Stimulated activated naive CD8-positive, alpha-beta T cell treated with anti-CD3 and anti-CD28 coated beads, Interleukin-15, Interleukin-2, amounts not matched to agents 100 U/mL and 50 U/mL, for 24 hours (primary cell): ENCODE data around the gene CASR.

Source experiments
- ATAC-seq: fragments of 150-1000 bp; cut with Tn5 transposase; one replicate; pipeline ENCODE4 v1.10.0; 2021
- DNase-seq: peaks from one replicate; pipeline ENCODE4 v3.0.0; 2021

Gene CASR

DNA sequence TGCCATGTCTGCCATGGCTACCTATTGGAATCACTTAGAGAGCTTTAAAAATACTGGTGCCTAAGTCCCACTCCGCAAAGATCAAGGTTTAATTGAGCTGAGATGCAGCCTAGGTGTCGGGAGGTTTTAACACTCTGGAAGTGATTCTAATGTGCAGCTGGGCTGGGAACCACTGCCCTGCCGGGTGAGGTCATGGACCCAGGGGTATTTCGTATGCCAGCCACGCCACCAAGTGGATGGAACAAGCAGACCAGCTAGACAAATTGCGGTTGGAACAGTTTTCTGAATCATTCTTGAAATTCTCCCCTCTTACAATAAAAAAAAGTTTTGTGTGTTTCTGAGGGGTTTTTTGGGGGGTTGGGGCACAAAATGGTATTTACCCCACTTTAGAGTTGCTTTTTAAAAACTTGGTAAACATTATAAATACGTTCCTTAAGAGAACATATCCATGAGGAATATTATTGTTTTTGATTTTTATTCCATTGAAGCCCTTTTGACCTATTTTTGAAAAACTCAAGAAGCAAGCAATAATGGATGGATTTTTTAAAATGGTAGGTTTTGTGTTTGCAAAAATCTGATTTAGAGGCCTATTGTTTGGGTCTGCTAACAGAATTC, 75.4 kb downstream of the CASR start:
- DNase-seq (peak; percentile 73), ATAC-seq (peak; percentile 93)

DNA sequence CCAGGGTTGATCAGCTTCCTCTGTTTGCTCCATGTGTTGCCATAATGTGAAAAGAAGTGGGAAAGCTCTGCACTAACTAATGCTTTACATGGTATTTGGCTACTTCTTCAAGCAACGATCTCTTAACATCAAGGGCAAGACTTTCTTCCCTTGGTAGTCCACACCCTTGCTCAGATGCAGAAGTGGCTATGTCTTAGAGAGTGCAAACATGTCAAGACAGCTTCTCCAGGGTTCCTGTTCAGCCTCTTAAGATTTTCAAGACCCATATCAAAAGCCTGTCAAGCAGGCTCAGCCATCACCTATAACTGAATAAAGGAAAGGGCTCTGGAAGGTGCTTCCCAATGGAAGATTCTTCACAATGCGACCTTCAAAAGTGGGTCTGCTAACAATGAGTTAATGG, 76.7 kb downstream of the CASR start:
- DNase-seq (no peak), ATAC-seq (no peak)

GRCh38 chr3:122263058-122263457, 79.6 kb downstream of the CASR start:
- DNase-seq (no peak), ATAC-seq (no peak)

DNA sequence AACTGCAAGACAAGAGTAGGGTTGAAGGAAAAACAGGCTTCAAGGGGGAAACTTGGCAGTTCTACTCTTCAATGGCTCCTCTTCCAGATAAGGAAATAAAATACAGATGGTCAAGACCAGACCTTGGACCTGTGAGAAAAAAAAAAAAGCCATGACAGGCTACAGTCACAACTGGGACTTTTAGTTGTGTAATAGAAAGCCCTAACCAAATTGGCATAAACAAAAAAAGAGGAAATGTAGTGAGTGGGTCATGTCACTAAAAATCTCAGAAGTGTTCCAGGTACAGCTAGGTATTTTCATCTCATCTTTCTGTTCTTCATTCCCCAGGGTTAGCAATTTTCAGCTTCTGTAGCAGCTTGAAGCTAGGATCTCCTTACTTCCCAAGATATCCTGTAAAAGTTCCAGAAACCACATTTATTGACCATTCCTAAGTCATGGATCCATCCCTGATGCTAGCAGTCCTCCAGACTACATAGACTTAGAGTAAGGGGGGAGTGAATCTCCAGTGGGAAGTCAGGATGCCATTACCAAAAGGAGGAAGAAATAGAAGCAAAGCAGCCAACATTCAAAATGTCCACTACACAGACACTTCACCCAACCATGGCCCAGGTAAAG, 80.6 kb downstream of the CASR start:
- DNase-seq (no peak), ATAC-seq (no peak)

DNA sequence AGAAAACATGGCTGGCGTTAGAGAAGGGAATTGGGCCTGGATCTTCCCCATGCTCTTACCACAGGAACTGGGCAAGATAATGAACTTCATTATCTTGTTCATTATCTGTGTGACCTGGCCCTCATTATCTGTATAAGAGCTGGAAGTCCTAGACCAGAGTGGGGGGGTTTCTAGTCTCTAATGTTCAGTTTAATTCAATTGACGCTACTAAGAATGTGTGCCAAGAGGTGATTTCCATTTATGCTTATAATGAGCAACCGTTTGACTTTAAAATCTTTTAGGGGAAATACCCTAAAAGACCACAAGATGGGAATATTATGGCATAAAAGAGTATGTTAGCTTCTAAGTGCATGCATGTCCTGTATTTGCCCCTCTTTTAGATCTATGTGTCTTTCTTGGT, 82.5 kb downstream of the CASR start:
- ATAC-seq (peak; percentile 43), DNase-seq (no peak)

DNA sequence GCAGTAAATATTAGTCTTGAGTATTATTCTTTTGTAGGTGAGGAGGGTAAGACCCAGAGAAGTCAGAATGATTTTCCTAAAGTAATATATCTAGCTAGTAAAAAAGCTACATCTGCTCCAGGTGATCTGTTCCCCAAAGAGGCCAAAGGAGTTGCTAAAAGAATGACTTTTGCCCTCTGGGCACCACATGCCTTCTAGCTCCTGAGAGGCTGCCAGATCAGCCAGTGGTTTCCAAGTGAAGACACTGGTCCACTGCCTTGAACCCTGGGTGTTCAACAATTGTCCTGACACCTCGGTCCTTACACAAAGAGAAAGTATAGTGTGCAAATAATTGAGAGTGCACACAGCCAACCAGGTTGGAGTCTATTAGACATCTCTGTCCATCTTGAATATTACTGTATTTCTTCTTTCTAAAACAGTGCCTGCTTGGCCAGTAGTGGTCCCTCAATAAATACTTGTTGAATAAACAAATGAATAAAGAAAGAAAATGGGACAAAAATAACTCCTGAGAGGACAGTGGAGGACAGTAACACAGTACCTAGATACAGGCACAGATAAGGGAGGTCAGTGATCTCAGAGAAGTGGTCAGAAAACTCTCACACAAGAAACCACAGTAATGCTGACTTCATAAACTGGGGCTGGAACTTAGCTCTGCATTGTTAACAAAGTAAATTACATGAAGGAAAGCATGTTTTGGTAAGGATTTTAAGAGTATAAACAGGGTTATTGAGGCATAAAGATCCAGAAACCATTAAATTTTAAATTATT, 85.0 kb downstream of the CASR start:
- ATAC-seq (no peak), DNase-seq (no peak)

- ATAC-seq = no peak
- DNase-seq = no peak
Observed at GRCh38 chr3:122269045-122269444, 85.6 kb downstream of the CASR start.

DNA sequence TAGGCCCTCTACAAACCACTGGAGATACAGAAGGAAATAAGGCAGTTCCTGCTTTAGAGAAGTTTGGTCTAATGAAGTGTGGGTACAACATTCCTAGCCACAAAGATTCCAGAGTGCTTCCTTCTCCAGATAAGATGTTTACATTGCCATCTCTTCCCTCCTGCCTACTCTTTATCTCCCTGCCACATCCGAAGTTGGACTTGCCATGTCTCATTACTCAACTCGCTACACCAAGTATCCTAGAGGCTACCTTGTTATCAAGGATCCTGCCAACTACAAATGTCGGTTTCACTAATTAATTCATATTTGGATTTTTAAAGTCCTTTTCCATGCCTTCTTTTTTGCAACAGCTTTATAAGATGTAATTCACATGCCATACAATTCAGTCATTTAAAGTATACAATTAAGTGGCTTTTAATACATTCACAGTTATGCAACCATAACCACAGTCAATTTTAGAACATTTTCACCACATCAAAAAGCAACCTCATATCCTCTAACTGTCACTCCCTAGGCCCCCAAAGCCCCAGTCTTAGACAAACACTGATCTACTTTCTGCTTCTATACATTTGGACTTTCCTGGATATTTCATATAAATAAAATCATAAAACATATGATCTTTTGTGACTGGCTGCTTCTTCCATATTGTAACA, 87.9 kb downstream of the CASR start:
- DNase-seq = no peak
- ATAC-seq = peak; percentile 60

DNA sequence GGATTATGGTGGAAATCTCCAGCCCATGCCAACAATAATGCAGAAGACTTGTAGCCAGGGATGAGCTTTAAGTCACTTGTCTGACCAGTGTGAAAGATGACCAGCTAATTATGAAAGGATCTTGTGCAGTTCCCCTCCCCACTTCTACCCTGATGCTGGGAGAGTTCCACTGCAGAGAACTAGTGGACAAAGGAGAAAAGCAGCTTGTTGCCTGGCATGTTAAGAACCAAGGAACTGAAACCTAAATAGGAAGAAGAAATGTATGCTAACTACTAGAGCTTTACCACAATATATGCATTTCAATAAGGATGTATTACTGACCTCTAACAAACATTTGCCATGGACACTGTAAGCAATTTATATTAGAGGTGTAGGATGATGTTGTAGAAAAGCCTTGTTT, 89.4 kb downstream of the CASR start:
- DNase-seq = no peak
- ATAC-seq = no peak

GRCh38 chr3:122273498-122273897, 90.0 kb downstream of the CASR start:
- no peak for ATAC-seq
- no peak for DNase-seq

GRCh38 chr3:122281891-122282290, 98.4 kb downstream of the CASR start:
- ATAC-seq (no peak), DNase-seq (no peak)

GRCh38 chr3:122283796-122284445, 100.5 kb downstream of the CASR start:
- no peak for ATAC-seq

DNA sequence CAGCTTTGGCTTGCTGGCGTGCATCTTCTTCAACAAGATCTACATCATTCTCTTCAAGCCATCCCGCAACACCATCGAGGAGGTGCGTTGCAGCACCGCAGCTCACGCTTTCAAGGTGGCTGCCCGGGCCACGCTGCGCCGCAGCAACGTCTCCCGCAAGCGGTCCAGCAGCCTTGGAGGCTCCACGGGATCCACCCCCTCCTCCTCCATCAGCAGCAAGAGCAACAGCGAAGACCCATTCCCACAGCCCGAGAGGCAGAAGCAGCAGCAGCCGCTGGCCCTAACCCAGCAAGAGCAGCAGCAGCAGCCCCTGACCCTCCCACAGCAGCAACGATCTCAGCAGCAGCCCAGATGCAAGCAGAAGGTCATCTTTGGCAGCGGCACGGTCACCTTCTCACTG, 101.0 kb downstream of the CASR start:
- no peak for ATAC-seq
- no peak for DNase-seq

More at GRCh38 chr3:122283796-122284445, 100.5 kb downstream of the CASR start:
- no peak for DNase-seq

- ATAC-seq = no peak
- no peak for DNase-seq
Observed at GRCh38 chr3:122294359-122294758, 110.9 kb downstream of the CASR start.

- DNase-seq = no peak
- ATAC-seq = peak; percentile 44
Observed at GRCh38 chr3:122295266-122296062, 112.0 kb downstream of the CASR start.

DNA sequence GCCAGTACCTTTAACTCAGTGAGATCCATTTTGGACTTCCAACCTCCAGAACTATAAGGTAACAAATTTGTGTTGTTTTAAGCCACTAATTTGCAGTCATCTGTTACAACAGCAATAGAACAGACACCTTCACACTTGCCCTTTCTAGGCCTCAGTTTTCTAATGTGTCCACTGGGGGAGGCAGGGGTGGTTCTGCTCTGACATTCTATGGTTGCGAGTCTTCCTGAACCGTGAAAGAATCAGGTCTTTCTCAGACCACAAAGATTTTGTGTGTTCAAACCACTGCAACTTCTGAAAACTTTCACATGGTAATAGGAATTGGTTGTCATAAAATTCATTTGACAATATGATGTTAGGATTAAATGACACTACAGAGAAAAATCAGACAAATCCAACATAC, 114.8 kb downstream of the CASR start:
- ATAC-seq (peak; percentile 84), DNase-seq (peak; percentile 41)

DNA sequence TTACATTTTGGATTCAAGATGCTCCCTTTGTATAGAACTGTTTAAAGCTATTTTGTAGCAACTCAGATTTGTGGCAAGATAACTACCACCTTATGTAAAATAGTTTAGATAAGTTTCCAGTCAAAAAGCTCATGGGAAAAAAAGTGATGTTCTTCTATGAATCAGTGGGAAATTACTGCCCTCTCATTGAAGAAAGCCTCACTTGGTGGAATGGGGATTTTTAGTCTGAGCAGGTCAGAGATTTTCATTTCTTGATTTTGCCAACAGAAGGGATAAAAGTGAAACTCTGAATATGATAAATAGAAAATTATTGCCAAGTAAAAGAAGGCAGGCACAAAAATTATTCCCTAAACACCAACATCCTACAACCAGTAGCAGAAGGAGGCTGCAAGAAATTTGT, 115.7 kb downstream of the CASR start:
- peak; percentile 35 for ATAC-seq

GRCh38 chr3:122299872-122300460, 116.5 kb downstream of the CASR start:
- ATAC-seq (no peak), DNase-seq (peak; percentile 50)

More for the DNA sequence above, 115.7 kb downstream of the CASR start:
- DNase-seq = no peak

- no peak for ATAC-seq
- no peak for DNase-seq
Observed at GRCh38 chr3:122301063-122301462, 117.6 kb downstream of the CASR start.

GRCh38 chr3:122305818-122306621, 122.6 kb downstream of the CASR start:
- no peak for DNase-seq
- ATAC-seq = no peak
